Natural killer cell (primary cell): Measurements from ENCODE around the gene DISC1. TPM values are rescaled to one million over a fixed set of nuclear protein-coding genes. Genes with fewer than 3 reads are reported as not detected.

ENCODE experiments used
- ATAC-seq, 3 donors: fragments of 150-1000 bp in 2 of 3; fragments of 200-7000 bp in 1 of 3; cut with Tn5 transposase; 1 replicate in 1 of 3; 2 replicates in 2 of 3; pipeline ENCODE4 v1.10.0; 2021; ENCODE audit warnings: mild to moderate bottlenecking in 2 of 3, moderate library complexity in 2 of 3
- DNase-seq, 2 donors: peaks; one replicate each; pipeline versions ENCODE4 v3.0.0 to v3.0.0-alpha.2; 2013 to 2021; ENCODE audit warnings: mixed read lengths in 1 of 2
- H3K27ac ChIP-seq: one replicate; pipeline ENCODE4 v1.5.1; 2013; ENCODE audit warnings: mild to moderate bottlenecking, low read length
- H3K27me3 ChIP-seq: one replicate; pipeline ENCODE4 v1.6.1; 2013; ENCODE audit warnings: low read length; ENCODE audit not compliant: control insufficient read depth, insufficient read depth
- H3K36me3 ChIP-seq: one replicate; pipeline ENCODE4 v1.6.1; 2013; ENCODE audit warnings: low read length; ENCODE audit not compliant: control insufficient read depth, insufficient read depth
- H3K4me1 ChIP-seq: one replicate; pipeline ENCODE4 v1.6.1; 2013; ENCODE audit warnings: low read length; ENCODE audit not compliant: control insufficient read depth, insufficient read depth
- H3K4me3 ChIP-seq: one replicate; pipeline ENCODE4 v1.5.1; 2013; ENCODE audit warnings: low read length
- H3K9me3 ChIP-seq: one replicate; pipeline ENCODE4 v1.6.1; 2013; ENCODE audit warnings: low read length; ENCODE audit not compliant: control insufficient read depth, insufficient read depth
- H3K27ac Mint-ChIP-seq, 2 donors: one replicate each; pipeline ENCODE4 v1.8.0; 2022; ENCODE audit warnings: mild to moderate bottlenecking in 2 of 2, mixed read lengths in 2 of 2, moderate library complexity in 1 of 2
- H3K27me3 Mint-ChIP-seq, 2 donors: one replicate each; pipeline ENCODE4 v1.8.0; 2022; ENCODE audit warnings: low read depth in 2 of 2, mixed read lengths in 2 of 2
- H3K36me3 Mint-ChIP-seq: one replicate; pipeline ENCODE4 v1.8.0; 2022; ENCODE audit warnings: mixed read lengths
- H3K4me1 Mint-ChIP-seq, 2 donors: one replicate each; pipeline ENCODE4 v1.8.0; 2022; ENCODE audit warnings: mixed read lengths in 2 of 2
- H3K4me3 Mint-ChIP-seq: one replicate; pipeline ENCODE4 v1.8.0; 2022; ENCODE audit warnings: mild to moderate bottlenecking, moderate library complexity, mixed read lengths
- H3K9me3 Mint-ChIP-seq, 2 donors: one replicate each; pipeline ENCODE4 v1.8.0; 2022; ENCODE audit warnings: mixed read lengths in 2 of 2
- WGBS: methylation state at CpG from one replicate; pipeline ENCODE4 v1.1.7; 2013; ENCODE audit warnings: missing lambda C conversion rate; ENCODE audit not compliant: insufficient coverage; 5-methylcytosine and 5-hydroxymethylcytosine counted together
- intact Hi-C: fragments of 100-400 bp; cut with micrococcal nuclease; formaldehyde crosslinking; loops from one replicate; pipeline ENCODE4 v1.14.2; 2022
- total RNA-seq, 4 donors: library from RNA; stranded (reverse); fragments of 120-200 nt in 1 of 4; gene quantifications; one replicate each; pipeline versions ENCODE4 v1.2.3 to v1.2.4, GENCODE V29; 2013 to 2022
- TF ChIP-seq, protein P1 (sequence below): fragments of 200-600 bp; IDR thresholded peaks from one replicate; pipeline ENCODE4 v1.8.0; 2022; ENCODE audit warnings: antibody characterized with exemption

DISC1 gene
- total RNA-seq, 3 donors from 2014 or later (not counting 1 experiment from before 2014, with no cell fraction given), result 5.9 to 10.7 (median 9.7) TPM

DNA sequence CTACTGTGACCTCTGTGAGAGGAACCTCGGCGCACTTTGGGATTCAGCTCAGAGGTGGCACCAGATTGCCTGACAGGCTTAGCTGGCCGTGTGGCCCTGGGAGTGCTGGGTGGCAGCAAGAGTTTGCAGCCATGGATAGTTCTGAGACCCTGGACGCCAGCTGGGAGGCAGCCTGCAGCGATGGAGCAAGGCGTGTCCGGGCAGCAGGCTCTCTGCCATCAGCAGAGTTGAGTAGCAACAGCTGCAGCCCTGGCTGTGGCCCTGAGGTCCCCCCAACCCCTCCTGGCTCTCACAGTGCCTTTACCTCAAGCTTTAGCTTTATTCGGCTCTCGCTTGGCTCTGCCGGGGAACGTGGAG is 67.5 kb downstream of the DISC1 start:
- H3K27me3 Mint-ChIP-seq, result no peaks in the 10 kb centered on the region

DNA sequence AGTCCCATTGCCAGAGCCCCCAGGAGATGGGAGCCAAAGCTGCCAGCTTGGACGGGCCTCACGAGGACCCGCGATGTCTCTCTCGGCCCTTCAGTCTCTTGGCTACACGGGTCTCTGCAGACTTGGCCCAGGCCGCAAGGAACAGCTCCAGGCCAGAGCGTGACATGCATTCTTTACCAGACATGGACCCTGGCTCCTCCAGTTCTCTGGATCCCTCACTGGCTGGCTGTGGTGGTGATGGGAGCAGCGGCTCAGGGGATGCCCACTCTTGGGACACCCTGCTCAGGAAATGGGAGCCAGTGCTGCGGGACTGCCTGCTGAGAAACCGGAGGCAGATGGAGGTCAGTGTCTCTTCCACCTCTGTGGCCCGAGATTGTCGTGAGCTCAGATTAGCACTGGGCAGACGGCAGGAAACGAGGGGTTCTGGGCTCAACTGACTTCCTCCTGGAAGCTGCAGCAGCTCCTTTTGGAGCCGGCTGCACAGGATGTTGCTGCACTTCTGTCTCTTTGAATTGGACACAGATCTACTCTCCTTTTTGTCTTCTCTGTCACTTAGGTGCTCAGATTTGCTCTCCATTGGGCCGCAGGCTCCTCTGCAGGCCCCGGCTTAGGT is 68.0 kb downstream of the DISC1 start:
- Histone ChIP-seq H3K27me3 (no peaks in the 10 kb centered on the region), H3K9me3 (no peaks in the 10 kb centered on the region), H3K4me3 (no peak overlapping the region), H3K4me1 (no peaks in the 10 kb centered on the region), H3K27ac (no peak overlapping the region), H3K36me3 (peaks cover 2% of the 10 kb centered on the region)
- no peak overlapping the region for H3K27ac Mint-ChIP-seq
- H3K4me3 Mint-ChIP-seq, result no peak overlapping the region
- TF ChIP-seq, protein P1, sequence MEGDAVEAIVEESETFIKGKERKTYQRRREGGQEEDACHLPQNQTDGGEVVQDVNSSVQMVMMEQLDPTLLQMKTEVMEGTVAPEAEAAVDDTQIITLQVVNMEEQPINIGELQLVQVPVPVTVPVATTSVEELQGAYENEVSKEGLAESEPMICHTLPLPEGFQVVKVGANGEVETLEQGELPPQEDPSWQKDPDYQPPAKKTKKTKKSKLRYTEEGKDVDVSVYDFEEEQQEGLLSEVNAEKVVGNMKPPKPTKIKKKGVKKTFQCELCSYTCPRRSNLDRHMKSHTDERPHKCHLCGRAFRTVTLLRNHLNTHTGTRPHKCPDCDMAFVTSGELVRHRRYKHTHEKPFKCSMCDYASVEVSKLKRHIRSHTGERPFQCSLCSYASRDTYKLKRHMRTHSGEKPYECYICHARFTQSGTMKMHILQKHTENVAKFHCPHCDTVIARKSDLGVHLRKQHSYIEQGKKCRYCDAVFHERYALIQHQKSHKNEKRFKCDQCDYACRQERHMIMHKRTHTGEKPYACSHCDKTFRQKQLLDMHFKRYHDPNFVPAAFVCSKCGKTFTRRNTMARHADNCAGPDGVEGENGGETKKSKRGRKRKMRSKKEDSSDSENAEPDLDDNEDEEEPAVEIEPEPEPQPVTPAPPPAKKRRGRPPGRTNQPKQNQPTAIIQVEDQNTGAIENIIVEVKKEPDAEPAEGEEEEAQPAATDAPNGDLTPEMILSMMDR, result no peak
- H3K4me1 Mint-ChIP-seq, result peaks cover 4 to 12% of the 10 kb centered on the region in 2 donors
- DNase-seq, result no peak
- WGBS, result 76% methylated on average over 18 of the region's 18 CpGs
- ATAC-seq, result no peak
- no peaks in the 10 kb centered on the region for H3K36me3 Mint-ChIP-seq
- intact Hi-C loops, result no loop called here
- no peaks in the 10 kb centered on the region for H3K27me3 Mint-ChIP-seq
- H3K9me3 Mint-ChIP-seq, result no peaks in the 10 kb centered on the region

More for the DNA sequence above, 67.5 kb downstream of the DISC1 start:
- Histone ChIP-seq H3K36me3 (peaks cover 2% of the 10 kb centered on the region), H3K27ac (no peak overlapping the region), H3K9me3 (no peaks in the 10 kb centered on the region), H3K27me3 (no peaks in the 10 kb centered on the region), H3K4me3 (no peak overlapping the region), H3K4me1 (no peaks in the 10 kb centered on the region)
- Mint-ChIP-seq H3K4me3 (no peak overlapping the region), H3K27ac (no peak overlapping the region), H3K4me1 (peaks cover 0 to 12% of the 10 kb centered on the region in 2 donors), H3K36me3 (no peaks in the 10 kb centered on the region), H3K9me3 (no peaks in the 10 kb centered on the region)
- intact Hi-C loops, result no loop called here
- WGBS, result 91% methylated on average over 11 of the region's 11 CpGs
- no peak for ATAC-seq
- TF ChIP-seq, protein P1, result no peak
- DNase-seq, result no peak

DNA sequence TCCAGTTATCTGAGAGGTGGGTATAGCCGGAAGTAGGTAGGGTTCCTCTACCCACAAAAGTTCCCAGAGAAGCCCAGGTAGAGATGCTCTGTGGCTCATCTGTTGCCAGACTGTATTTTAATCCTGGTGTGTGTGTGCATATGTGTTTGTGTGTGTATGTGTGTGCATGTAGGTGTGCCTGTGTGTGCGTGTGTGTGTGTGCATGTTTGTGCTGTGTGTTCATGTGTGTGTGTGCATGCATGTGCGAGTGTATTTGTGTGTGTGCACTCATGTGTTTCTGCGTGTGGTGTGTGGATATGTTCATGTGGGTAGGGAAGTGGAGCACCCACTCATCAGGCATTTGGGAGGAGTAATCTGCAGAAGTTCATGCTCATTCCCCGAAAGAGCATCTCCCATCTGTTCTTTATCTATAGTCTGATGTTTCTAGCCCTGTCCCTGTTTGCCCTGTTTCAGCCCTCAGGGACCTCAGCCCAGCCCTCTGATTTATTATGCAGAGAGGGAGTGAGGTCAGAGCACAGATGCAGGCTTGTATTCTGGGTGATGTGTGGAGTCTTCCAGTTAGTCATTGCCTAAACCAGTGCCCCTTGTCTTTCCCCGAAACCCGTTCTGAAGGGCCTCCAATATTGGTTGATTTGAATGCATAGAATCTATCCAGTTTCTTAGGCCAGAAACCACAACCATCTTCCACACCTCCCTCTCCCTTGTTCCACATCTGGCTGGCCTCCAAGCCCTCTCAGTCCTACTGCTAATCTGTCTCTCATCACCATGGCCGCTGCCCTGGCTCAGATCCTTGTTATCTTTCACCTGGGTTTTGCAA is 69.1 kb downstream of the DISC1 start:
- no peaks in the 10 kb centered on the region for H3K27me3 Mint-ChIP-seq
- Histone ChIP-seq H3K36me3 (peaks cover 2% of the 10 kb centered on the region), H3K9me3 (no peaks in the 10 kb centered on the region), H3K4me3 (no peak overlapping the region), H3K4me1 (no peaks in the 10 kb centered on the region), H3K27me3 (no peaks in the 10 kb centered on the region), H3K27ac (no peak overlapping the region)
- H3K9me3 Mint-ChIP-seq, result no peaks in the 10 kb centered on the region
- no peak overlapping the region for H3K27ac Mint-ChIP-seq
- 87% methylated on average over 7 of the region's 8 CpGs for WGBS
- no peaks in the 10 kb centered on the region for H3K36me3 Mint-ChIP-seq
- ATAC-seq (no peak), DNase-seq (no peak)
- H3K4me3 Mint-ChIP-seq, result no peak overlapping the region
- H3K4me1 Mint-ChIP-seq, result peaks cover 9% of the 10 kb centered on the region in 2 donors
- intact Hi-C loops, result no loop called here
- TF ChIP-seq, protein P1, result no peak
